ENCODE measurements around the gene ANO9. TPM values are rescaled to one million over a fixed set of nuclear protein-coding genes. Genes with fewer than 3 reads are reported as not detected.

The ANO9 gene
- total RNA-seq, 4 donors from 2014 or later, result 11.0 to 22.1 (median 16.2) TPM

DNA sequence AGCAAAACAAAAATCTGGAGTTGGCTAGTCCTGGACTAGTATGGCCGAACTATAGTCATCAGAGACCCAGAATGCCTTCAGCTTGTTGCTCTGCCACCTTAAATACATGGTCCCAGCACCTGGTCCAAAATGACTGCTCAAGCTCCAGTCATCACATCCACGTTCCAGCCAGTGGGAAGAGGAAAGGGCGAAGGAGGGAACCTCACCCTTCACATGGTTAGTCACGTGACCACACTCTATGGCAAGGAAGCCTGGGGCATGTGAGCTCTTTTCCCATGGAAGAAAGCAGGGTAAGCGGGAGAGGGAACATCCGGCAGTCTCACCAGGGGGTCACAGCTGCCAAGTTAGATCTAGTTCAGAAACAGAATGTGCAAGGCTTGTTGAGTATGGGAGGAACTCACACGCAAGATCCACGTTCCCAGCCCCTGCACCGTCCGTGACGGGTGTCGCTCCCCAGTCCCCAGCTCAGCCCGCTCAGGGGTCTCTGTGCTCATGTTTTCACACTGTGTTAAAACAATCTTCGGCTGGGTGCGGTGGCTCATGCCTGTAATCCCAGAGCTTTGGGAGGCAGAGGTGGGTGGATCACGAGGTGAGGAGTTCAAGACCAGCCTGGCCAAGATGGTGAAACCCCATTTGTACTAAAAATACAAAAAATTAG is 1.9 kb upstream of the ANO9 start:
- DNase-seq, result no peak
- no peak for TF ChIP-seq POLR2A (IDR thresholded peaks at IDR 0.05)
- TF ChIP-seq, protein P1, sequence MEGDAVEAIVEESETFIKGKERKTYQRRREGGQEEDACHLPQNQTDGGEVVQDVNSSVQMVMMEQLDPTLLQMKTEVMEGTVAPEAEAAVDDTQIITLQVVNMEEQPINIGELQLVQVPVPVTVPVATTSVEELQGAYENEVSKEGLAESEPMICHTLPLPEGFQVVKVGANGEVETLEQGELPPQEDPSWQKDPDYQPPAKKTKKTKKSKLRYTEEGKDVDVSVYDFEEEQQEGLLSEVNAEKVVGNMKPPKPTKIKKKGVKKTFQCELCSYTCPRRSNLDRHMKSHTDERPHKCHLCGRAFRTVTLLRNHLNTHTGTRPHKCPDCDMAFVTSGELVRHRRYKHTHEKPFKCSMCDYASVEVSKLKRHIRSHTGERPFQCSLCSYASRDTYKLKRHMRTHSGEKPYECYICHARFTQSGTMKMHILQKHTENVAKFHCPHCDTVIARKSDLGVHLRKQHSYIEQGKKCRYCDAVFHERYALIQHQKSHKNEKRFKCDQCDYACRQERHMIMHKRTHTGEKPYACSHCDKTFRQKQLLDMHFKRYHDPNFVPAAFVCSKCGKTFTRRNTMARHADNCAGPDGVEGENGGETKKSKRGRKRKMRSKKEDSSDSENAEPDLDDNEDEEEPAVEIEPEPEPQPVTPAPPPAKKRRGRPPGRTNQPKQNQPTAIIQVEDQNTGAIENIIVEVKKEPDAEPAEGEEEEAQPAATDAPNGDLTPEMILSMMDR (IDR thresholded peaks at IDR 0.05), result no peak
- H3K27me3 ChIP-seq, result peaks cover 0 to 27% (median 0%) of the 10 kb centered on the region in 4 donors
- H3K4me3 ChIP-seq, result no peak overlapping the region
- 62 to 68% methylated on average over 12 of the region's 16 CpGs for WGBS, 2 donors
- peak overlapping the region in 1 of 4 donors; percentile 29 for H3K27ac ChIP-seq
- no peaks in the 10 kb centered on the region for H3K9me3 ChIP-seq
- intact Hi-C loops (cut with DNase I), result no loop called here
- peaks cover 13 to 79% (median 27%) of the 10 kb centered on the region in 3 donors for H3K4me1 ChIP-seq
- no peaks in the 10 kb centered on the region for H3K36me3 ChIP-seq

DNA sequence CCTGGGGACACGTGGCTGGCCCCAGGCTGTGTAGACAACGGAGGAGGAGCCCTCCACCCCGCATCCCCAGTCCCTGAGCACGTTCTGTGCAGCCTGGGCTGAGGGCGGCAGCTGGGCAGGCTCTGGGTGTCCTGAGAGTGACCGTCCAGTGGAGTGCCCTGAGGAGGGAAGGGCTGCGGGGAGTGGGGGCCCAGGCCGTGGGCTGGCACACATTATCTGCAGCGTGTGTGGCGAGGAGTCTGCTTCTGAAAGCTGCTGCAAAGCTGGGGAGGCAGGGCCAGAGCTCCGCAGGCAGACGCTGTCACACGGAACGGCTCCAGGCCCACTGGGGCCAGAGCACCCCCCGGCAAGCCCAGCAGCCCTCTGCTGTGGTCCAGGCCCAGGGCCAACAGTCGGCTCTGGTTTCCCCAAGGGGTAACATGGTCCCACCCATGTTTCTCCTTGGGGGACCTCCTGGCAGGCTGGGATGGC is 835 bp upstream of the ANO9 start:
- no peak for DNase-seq
- 40% methylated on average over 1 of the region's 16 CpGs; no CpG with 5 or more reads in 1 of the 2 donors for whole genome bisulfite sequencing, 2 donors
- Histone ChIP-seq H3K9me3 (no peaks in the 10 kb centered on the region), H3K27ac (no peak overlapping the region), H3K4me1 (peaks cover 13 to 71% (median 23%) of the 10 kb centered on the region in 3 donors), H3K4me3 (no peak overlapping the region), H3K27me3 (peaks cover 0 to 27% (median 0%) of the 10 kb centered on the region in 4 donors), H3K36me3 (no peaks in the 10 kb centered on the region)
- no peak for TF ChIP-seq POLR2A (IDR thresholded peaks at IDR 0.05)
- TF ChIP-seq, protein P1 (IDR thresholded peaks at IDR 0.05), result no peak
- intact Hi-C loops (cut with DNase I), result no loop called here

DNA sequence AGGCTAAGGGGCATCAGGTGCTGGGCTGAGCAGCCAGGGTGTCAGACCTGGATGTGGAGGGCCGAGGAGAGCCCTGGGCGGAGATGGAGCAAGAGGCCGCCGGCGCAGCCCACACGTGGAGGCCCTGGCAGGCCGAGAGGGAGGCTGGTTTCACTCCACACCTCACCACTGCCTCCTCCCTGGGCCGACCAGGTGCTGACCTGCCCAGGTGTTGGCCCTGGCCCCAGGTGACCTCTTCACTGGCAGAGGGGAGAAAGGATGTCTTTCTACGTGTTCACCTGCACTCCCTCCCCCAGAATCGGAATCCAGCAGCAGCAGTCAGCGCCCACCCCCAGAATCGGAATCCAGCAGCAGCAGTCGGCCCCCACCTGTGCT is 781 bp downstream of the ANO9 start:
- Histone ChIP-seq H3K27ac (peak overlapping the region in 1 of 4 donors; percentile 83), H3K4me1 (peaks cover 13 to 55% (median 23%) of the 10 kb centered on the region in 3 donors), H3K27me3 (peaks cover 0 to 33% (median 0%) of the 10 kb centered on the region in 4 donors), H3K4me3 (peak overlapping the region; percentile 40 to 73 (median 54)), H3K36me3 (no peaks in the 10 kb centered on the region), H3K9me3 (no peaks in the 10 kb centered on the region)
- intact Hi-C loops (cut with DNase I), result no loop called here
- no peak for DNase-seq
- TF ChIP-seq, protein P1 (IDR thresholded peaks at IDR 0.05), result no peak
- no peak for TF ChIP-seq POLR2A (IDR thresholded peaks at IDR 0.05)
- WGBS, 2 donors, result no CpG with 5 or more reads among the region's 13 CpGs

DNA sequence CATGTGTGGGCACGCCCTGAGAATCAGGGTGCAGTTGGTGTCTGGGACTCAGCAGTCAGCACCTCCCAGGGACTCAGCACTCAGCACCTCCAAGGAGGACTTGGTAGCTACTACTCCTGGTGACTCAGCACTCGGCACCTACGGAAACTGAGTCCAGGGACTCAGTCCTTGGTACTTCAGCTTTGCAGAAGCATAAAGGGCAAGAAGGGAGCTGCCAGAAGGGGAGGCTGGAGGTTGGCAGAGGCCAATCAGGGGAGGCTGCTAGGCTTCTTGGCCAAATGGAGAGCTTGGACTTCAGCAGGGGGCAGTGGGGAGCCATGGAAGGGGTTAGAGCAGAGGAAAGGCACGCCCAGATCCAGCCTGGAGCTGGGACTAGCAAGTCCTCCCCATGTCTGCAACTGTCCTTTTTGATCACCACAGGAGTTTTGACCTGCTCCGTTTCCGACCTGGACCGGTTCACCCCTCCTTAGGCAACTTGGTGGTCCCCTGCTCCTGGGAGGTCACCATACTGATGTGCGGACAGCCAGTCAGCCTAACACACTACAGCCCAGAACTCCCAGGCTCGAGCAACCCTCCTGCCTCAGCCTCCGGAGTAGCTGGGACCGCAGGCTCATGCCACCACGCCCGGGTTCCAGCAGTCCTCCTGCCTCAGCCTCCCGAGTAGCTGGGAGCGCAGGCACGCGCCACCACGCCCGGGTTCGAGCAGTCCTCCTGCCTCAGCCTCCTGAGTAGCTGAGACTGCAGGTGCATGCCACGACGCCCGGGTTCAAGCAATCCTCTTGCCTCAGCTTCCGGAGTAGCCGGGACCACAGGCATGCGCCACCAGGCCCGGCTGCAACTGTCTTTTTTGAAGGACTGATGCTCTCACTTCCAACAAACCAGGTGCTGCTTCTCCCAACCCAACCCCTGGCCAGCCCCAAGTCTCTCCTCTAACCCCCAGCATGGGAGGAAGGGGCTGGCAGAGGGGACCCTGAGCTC is 1.5 kb downstream of the ANO9 start:
- Histone ChIP-seq H3K4me3 (peak overlapping the region in 1 of 4 donors; percentile 73), H3K27ac (no peak overlapping the region), H3K4me1 (peaks cover 13 to 48% (median 23%) of the 10 kb centered on the region in 3 donors), H3K9me3 (no peaks in the 10 kb centered on the region), H3K27me3 (peaks cover 0 to 33% (median 0%) of the 10 kb centered on the region in 4 donors), H3K36me3 (no peaks in the 10 kb centered on the region)
- TF ChIP-seq, protein P1 (IDR thresholded peaks at IDR 0.05), result no peak
- TF ChIP-seq POLR2A (IDR thresholded peaks at IDR 0.05), result no peak
- WGBS, 2 donors, result 80 to 84% methylated on average over 2 to 9 of the region's 27 CpGs
- no peak for DNase-seq
- intact Hi-C loops (cut with DNase I), result no loop called here

Data from esophagus squamous epithelium (tissue), 5 donors.